ENCODE results near the gene FRMD1. TPM values are rescaled to one million over a fixed set of nuclear protein-coding genes. Genes with fewer than 3 reads are reported as not detected.

FRMD1 gene
- polyA plus RNA-seq, 3 donors = not detected

DNA sequence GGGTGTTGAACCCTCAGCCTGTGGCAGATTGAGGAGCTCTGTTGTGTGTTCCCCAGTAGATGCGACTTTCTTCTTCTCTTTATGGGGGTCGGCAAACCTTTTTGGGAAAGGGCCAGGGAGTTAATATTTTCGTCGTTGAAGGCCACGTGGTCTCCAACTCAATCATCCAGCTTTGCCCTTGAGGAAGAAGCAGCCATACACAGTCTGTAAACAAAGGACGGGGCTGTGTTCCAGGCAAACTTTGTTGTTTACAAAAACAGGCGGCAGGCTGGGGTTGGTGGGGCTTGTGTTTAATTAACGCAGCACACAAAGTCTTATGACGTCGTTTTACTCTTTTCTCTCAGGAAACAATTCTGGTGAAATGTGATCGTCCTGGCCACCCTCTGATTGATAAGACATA is 61.4 kb downstream of the FRMD1 start:
- no peak overlapping the region for H3K27ac Mint-ChIP-seq
- peaks cover 15 to 39% of the 10 kb centered on the region in 2 donors for H3K9me3 ChIP-seq (replicated peaks in 1 of 2; ENCODE audit: control insufficient read depth in 1 of 2, insufficient read depth in 1 of 2, low read length in 2 of 2)
- TF ChIP-seq, protein P1, sequence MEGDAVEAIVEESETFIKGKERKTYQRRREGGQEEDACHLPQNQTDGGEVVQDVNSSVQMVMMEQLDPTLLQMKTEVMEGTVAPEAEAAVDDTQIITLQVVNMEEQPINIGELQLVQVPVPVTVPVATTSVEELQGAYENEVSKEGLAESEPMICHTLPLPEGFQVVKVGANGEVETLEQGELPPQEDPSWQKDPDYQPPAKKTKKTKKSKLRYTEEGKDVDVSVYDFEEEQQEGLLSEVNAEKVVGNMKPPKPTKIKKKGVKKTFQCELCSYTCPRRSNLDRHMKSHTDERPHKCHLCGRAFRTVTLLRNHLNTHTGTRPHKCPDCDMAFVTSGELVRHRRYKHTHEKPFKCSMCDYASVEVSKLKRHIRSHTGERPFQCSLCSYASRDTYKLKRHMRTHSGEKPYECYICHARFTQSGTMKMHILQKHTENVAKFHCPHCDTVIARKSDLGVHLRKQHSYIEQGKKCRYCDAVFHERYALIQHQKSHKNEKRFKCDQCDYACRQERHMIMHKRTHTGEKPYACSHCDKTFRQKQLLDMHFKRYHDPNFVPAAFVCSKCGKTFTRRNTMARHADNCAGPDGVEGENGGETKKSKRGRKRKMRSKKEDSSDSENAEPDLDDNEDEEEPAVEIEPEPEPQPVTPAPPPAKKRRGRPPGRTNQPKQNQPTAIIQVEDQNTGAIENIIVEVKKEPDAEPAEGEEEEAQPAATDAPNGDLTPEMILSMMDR (IDR thresholded peaks at IDR 0.05) = no peak
- no peak overlapping the region for H3K4me3 ChIP-seq (replicated peaks in 1 of 3; ENCODE audit: low read depth in 2 of 3, low read length in 3 of 3)
- intact Hi-C loops (cut with micrococcal nuclease) = no loop called here
- no peaks in the 10 kb centered on the region for H3K36me3 ChIP-seq (replicated peaks in 1 of 2; ENCODE audit: control insufficient read depth in 1 of 2, insufficient read depth in 2 of 2, low read length in 2 of 2)
- H3K27me3 Mint-ChIP-seq (ENCODE audit: low read depth in 3 of 3) = peaks cover 0 to 2% (median 2%) of the 10 kb centered on the region in 3 donors
- H3K36me3 Mint-ChIP-seq = no peaks in the 10 kb centered on the region
- H3K4me1 Mint-ChIP-seq = no peaks in the 10 kb centered on the region
- peaks cover 3 to 28% (median 22%) of the 10 kb centered on the region in 7 donors for H3K9me3 Mint-ChIP-seq
- H3K9ac ChIP-seq (ENCODE audit: insufficient read depth, low read length, poor library complexity, severe bottlenecking) = no peak overlapping the region
- H2AFZ ChIP-seq (ENCODE audit: insufficient read depth, low read depth, low read length, poor library complexity, severe bottlenecking) = no peak overlapping the region
- H3K4me2 ChIP-seq (replicated peaks; ENCODE audit: extremely low read depth, low read length, poor library complexity, severe bottlenecking) = no peak overlapping the region
- H4K20me1 ChIP-seq (ENCODE audit: insufficient read depth, low read length) = no peaks in the 10 kb centered on the region
- no peaks in the 10 kb centered on the region for H3K4me1 ChIP-seq (ENCODE audit: control insufficient read depth in 1 of 2, insufficient read depth in 2 of 2, low read length in 2 of 2)
- no peak for DNase-seq
- no peaks in the 10 kb centered on the region for H3K79me2 ChIP-seq (ENCODE audit: insufficient read depth, low read length)
- no peak overlapping the region for H3K4me3 Mint-ChIP-seq
- no peaks in the 10 kb centered on the region for H3K27me3 ChIP-seq (ENCODE audit: control insufficient read depth in 2 of 2, insufficient read depth in 2 of 2, low read length in 2 of 2)
- 89% methylated on average over 4 of the region's 11 CpGs for WGBS (ENCODE audit: insufficient coverage)
- H3K27ac ChIP-seq (ENCODE audit: low read depth in 1 of 2, low read length in 2 of 2) = no peak overlapping the region

GRCh38 chr6:168016721-168017525 is 62.1 kb downstream of the FRMD1 start:
- H3K9ac ChIP-seq (ENCODE audit: insufficient read depth, low read length, poor library complexity, severe bottlenecking) = no peak overlapping the region

More at GRCh38 chr6:168016721-168017525, 62.1 kb downstream of the FRMD1 start:
- no peak overlapping the region for H3K27ac ChIP-seq (ENCODE audit: low read depth in 1 of 2, low read length in 2 of 2)
- no peak overlapping the region for H3K4me2 ChIP-seq (replicated peaks; ENCODE audit: extremely low read depth, low read length, poor library complexity, severe bottlenecking)
- H3K9me3 Mint-ChIP-seq = peaks cover 3 to 32% (median 29%) of the 10 kb centered on the region in 7 donors
- H3K27me3 ChIP-seq (ENCODE audit: control insufficient read depth in 2 of 2, insufficient read depth in 2 of 2, low read length in 2 of 2) = no peaks in the 10 kb centered on the region
- H3K27ac Mint-ChIP-seq = no peak overlapping the region
- WGBS (ENCODE audit: insufficient coverage) = 92% methylated on average over 13 of the region's 18 CpGs
- H4K20me1 ChIP-seq (ENCODE audit: insufficient read depth, low read length) = no peaks in the 10 kb centered on the region
- H3K36me3 ChIP-seq (replicated peaks in 1 of 2; ENCODE audit: control insufficient read depth in 1 of 2, insufficient read depth in 2 of 2, low read length in 2 of 2) = no peaks in the 10 kb centered on the region
- H2AFZ ChIP-seq (ENCODE audit: insufficient read depth, low read depth, low read length, poor library complexity, severe bottlenecking) = no peak overlapping the region
- H3K4me1 Mint-ChIP-seq = no peaks in the 10 kb centered on the region
- H3K9me3 ChIP-seq (replicated peaks in 1 of 2; ENCODE audit: control insufficient read depth in 1 of 2, insufficient read depth in 1 of 2, low read length in 2 of 2) = peaks cover 22 to 44% of the 10 kb centered on the region in 2 donors
- H3K4me3 ChIP-seq (replicated peaks in 1 of 3; ENCODE audit: low read depth in 2 of 3, low read length in 3 of 3) = no peak overlapping the region
- no peak for DNase-seq
- no peaks in the 10 kb centered on the region for H3K4me1 ChIP-seq (ENCODE audit: control insufficient read depth in 1 of 2, insufficient read depth in 2 of 2, low read length in 2 of 2)
- peaks cover 0 to 2% (median 2%) of the 10 kb centered on the region in 3 donors for H3K27me3 Mint-ChIP-seq (ENCODE audit: low read depth in 3 of 3)
- no peaks in the 10 kb centered on the region for H3K79me2 ChIP-seq (ENCODE audit: insufficient read depth, low read length)
- TF ChIP-seq, protein P1 (IDR thresholded peaks at IDR 0.05) = no peak
- intact Hi-C loops (cut with micrococcal nuclease) = no loop called here
- H3K36me3 Mint-ChIP-seq = no peaks in the 10 kb centered on the region
- no peak overlapping the region for H3K4me3 Mint-ChIP-seq

Data from CD14-positive monocyte (primary cell).